Ureter (tissue), 1 donor: ENCODE measurements around the gene RFK. TPM values are rescaled to one million over a fixed set of nuclear protein-coding genes. Genes with fewer than 3 reads are reported as not detected.

Experiments used
- total RNA-seq: library from RNA; stranded (reverse); gene quantifications from one replicate; pipeline ENCODE4 v1.2.4, GENCODE V29; 2023
- donor health status: DM: yes; HTN: yes; CAD: no.

The RFK gene
- total RNA-seq, 1 donor from 2014 or later = 13.5 TPM

Other genes starting within 250 kb of the RFK start
- 9.9 TPM for gene GCNT1, start 64.8 kb upstream of the RFK start, total RNA-seq